Tibial nerve (tissue), 4 donors: ENCODE data around the gene CCDC74B. TPM values are rescaled to one million over a fixed set of nuclear protein-coding genes. Genes with fewer than 3 reads are reported as not detected.
"Not testable (repeated sequence)": the region's sequence is repeated elsewhere in the genome, so short reads cannot be mapped to it uniquely, and the experiment has no call there.

ENCODE experiments used
- DNase-seq, 2 donors: peaks; one replicate each; pipeline ENCODE4 v3.0.0-alpha.2; 2019; ENCODE audit warnings: low spot score in 2 of 2
- H3K27ac ChIP-seq, 4 donors: fragments of 200-600 bp; sonication (generic) in 3 of 4; one replicate each; pipeline ENCODE4 v1.5.1; 2017 to 2019; ENCODE audit warnings: mild to moderate bottlenecking in 1 of 4
- H3K27me3 ChIP-seq, 2 donors: fragments of 200-600 bp; sonication (generic) in 1 of 2; one replicate each; pipeline versions ENCODE4 v1.5.1 to v1.6.0; 2017 to 2019
- H3K36me3 ChIP-seq, 3 donors: fragments of 200-600 bp; sonication (generic); one replicate each; pipeline ENCODE4 v1.5.1; 2018 to 2019
- H3K4me1 ChIP-seq, 4 donors: fragments of 200-600 bp; sonication (generic) in 3 of 4; one replicate each; pipeline ENCODE4 v1.5.1; 2017 to 2019
- H3K4me3 ChIP-seq, 4 donors: fragments of 200-600 bp; sonication (generic) in 3 of 4; one replicate each; pipeline ENCODE4 v1.5.1; 2017 to 2019; ENCODE audit warnings: mild to moderate bottlenecking in 1 of 4, moderate library complexity in 1 of 4
- H3K9me3 ChIP-seq, 4 donors: fragments of 200-600 bp; sonication (generic) in 3 of 4; one replicate each; pipeline ENCODE4 v1.5.1; 2017 to 2019
- CTCF ChIP-seq, 5 experiments: fragments of 200-600 bp in 3 of 5; fragments of 450-650 bp in 2 of 5; sonication (generic) in 3 of 5; IDR thresholded peaks; one replicate each; pipeline ENCODE4 v1.5.1; 2016 to 2019; ENCODE audit warnings: antibody characterized with exemption in 5 of 5, mild to moderate bottlenecking in 3 of 5, moderate library complexity in 2 of 5
- EP300 ChIP-seq, 2 donors: sonication (generic); formaldehyde crosslinking; IDR thresholded peaks; one replicate each; pipeline ENCODE4 v1.6.1; 2017; ENCODE audit warnings: antibody characterized with exemption in 2 of 2, mild to moderate bottlenecking in 1 of 2
- POLR2A ChIP-seq, 2 donors: fragments of 450-650 bp; IDR thresholded peaks; one replicate each; pipeline ENCODE4 v1.6.1; 2017; ENCODE audit warnings: antibody characterized with exemption in 2 of 2, mild to moderate bottlenecking in 2 of 2, moderate library complexity in 2 of 2
- WGBS, 2 donors: methylation state at CpG; one replicate each; pipeline ENCODE4 v1.1.5; 2018; 5-methylcytosine and 5-hydroxymethylcytosine counted together
- total RNA-seq, 4 donors: library from RNA; depleted of rRNA; stranded (reverse); fragments of >200 nt; gene quantifications; one replicate each; pipeline ENCODE4 v1.1.0, GENCODE V29; 2016

CCDC74B gene
- total RNA-seq, result 10 to 100 TPM in 3 of 4 donors, 1 to 10 TPM in 1; 7.2 to 32.6 (median 23.3) TPM

GRCh38 chr2:130145006-130145414 lies at the start of gene CCDC74B:
CCDC74B (minus strand) TSS chr2:130145112; CDS start chr2:130144996, 116 bp downstream.
- DNase-seq, result peak; percentile 19 to 24

GRCh38 chr2:130193824-130194223 lies 48.9 kb upstream of the CCDC74B start:
- not testable (repeated sequence) for DNase-seq, H3K4me3 ChIP-seq
- 80 to 81% methylated on average over 10 to 14 of the region's 22 CpGs for WGBS, 2 donors

More at GRCh38 chr2:130145006-130145414, at the start of gene CCDC74B:
- Histone ChIP-seq H3K4me1 (peaks cover 0 to 10% (median 0%) of the 10 kb centered on the region in 4 donors), H3K4me3 (peak within 1 kb of the TSS; percentile 4 to 52 (median 28))
- not testable (repeated sequence) for H3K27ac ChIP-seq, H3K9me3 ChIP-seq, H3K36me3 ChIP-seq, H3K27me3 ChIP-seq
- 11 to 18% methylated on average over 15 to 17 of the region's 30 CpGs for WGBS, 2 donors

GRCh38 chr2:130192451-130192850 lies 47.5 kb upstream of the CCDC74B start:
- DNase-seq, H3K4me1 ChIP-seq: not testable (repeated sequence)

More at GRCh38 chr2:130193824-130194223, 48.9 kb upstream of the CCDC74B start:
- not testable (repeated sequence) for H3K27me3 ChIP-seq, H3K9me3 ChIP-seq, H3K27ac ChIP-seq, H3K4me1 ChIP-seq
- peaks cover 0 to 24% (median 0%) of the 10 kb centered on the region in 3 donors for H3K36me3 ChIP-seq

GRCh38 chr2:130191319-130191718 lies 46.4 kb upstream of the CCDC74B start:
- DNase-seq, H3K27ac ChIP-seq, H3K9me3 ChIP-seq, H3K4me1 ChIP-seq, H3K4me3 ChIP-seq, H3K27me3 ChIP-seq: not testable (repeated sequence)
- peaks cover 0 to 41% (median 0%) of the 10 kb centered on the region in 3 donors for H3K36me3 ChIP-seq
- 89 to 91% methylated on average over 6 of the region's 6 CpGs for WGBS, 2 donors

More at GRCh38 chr2:130192451-130192850, 47.5 kb upstream of the CCDC74B start:
- not testable (repeated sequence) for H3K9me3 ChIP-seq, H3K27me3 ChIP-seq, H3K4me3 ChIP-seq, H3K27ac ChIP-seq
- H3K36me3 ChIP-seq, result peaks cover 0 to 37% (median 0%) of the 10 kb centered on the region in 3 donors
- WGBS, 2 donors, result 77 to 79% methylated on average over 3 of the region's 3 CpGs

- peaks cover 0 to 41% (median 0%) of the 10 kb centered on the region in 3 donors for H3K36me3 ChIP-seq
- 84 to 91% methylated on average over 15 of the region's 15 CpGs for WGBS, 2 donors
- H3K4me3 ChIP-seq, result no peak overlapping the region
- H3K9me3 ChIP-seq, result no peaks in the 10 kb centered on the region
- H3K4me1 ChIP-seq, result no peaks in the 10 kb centered on the region
- no peak overlapping the region for H3K27ac ChIP-seq
- H3K27me3 ChIP-seq, result no peaks in the 10 kb centered on the region
- DNase-seq, result no peak
- TF ChIP-seq CTCF (IDR thresholded peaks at IDR 0.05) (no peak), POLR2A (IDR thresholded peaks at IDR 0.05) (no peak), EP300 (IDR thresholded peaks at IDR 0.05) (no peak)
These were observed 45.3 kb upstream of the CCDC74B start for GRCh38 chr2:130190237-130190636.

GRCh38 chr2:130188958-130189357 lies 44.0 kb upstream of the CCDC74B start:
- peaks cover 0 to 50% (median 0%) of the 10 kb centered on the region in 3 donors for H3K36me3 ChIP-seq
- H3K4me1 ChIP-seq, H3K27me3 ChIP-seq, H3K9me3 ChIP-seq, H3K27ac ChIP-seq, H3K4me3 ChIP-seq, DNase-seq: not testable (repeated sequence)
- 76 to 92% methylated on average over 2 to 3 of the region's 4 CpGs for WGBS, 2 donors

- not testable (repeated sequence) for H3K27me3 ChIP-seq, H3K9me3 ChIP-seq, H3K27ac ChIP-seq, H3K4me3 ChIP-seq, DNase-seq
- WGBS, 2 donors, result 86 to 91% methylated on average over 17 of the region's 17 CpGs
- Histone ChIP-seq H3K36me3 (peaks cover 0 to 50% (median 0%) of the 10 kb centered on the region in 3 donors), H3K4me1 (peaks cover 0 to 10% (median 4%) of the 10 kb centered on the region in 4 donors)
These were observed 43.2 kb upstream of the CCDC74B start for GRCh38 chr2:130187859-130188792.

GRCh38 chr2:130187268-130187667 lies 42.4 kb upstream of the CCDC74B start:
- Histone ChIP-seq H3K4me1 (peaks cover 0 to 15% (median 7%) of the 10 kb centered on the region in 4 donors), H3K27me3 (no peaks in the 10 kb centered on the region), H3K36me3 (peaks cover 0 to 50% (median 0%) of the 10 kb centered on the region in 3 donors), H3K4me3 (no peak overlapping the region), H3K9me3 (no peaks in the 10 kb centered on the region), H3K27ac (no peak overlapping the region)
- 73 to 83% methylated on average over 8 of the region's 8 CpGs for WGBS, 2 donors
- DNase-seq, result no peak
- TF ChIP-seq EP300 (IDR thresholded peaks at IDR 0.05), result no peak
- no peak for TF ChIP-seq CTCF (IDR thresholded peaks at IDR 0.05)
- no peak for TF ChIP-seq POLR2A (IDR thresholded peaks at IDR 0.05)
